Esophagus (tissue), 2 donors: ENCODE results near the gene POU5F2. TPM values are rescaled to one million over a fixed set of nuclear protein-coding genes. Genes with fewer than 3 reads are reported as not detected.

Source experiments
- H3K27ac ChIP-seq, 2 donors: one replicate each; pipeline ENCODE4 v1.5.1; 2013; ENCODE audit warnings: low read depth in 2 of 2, mild to moderate bottlenecking in 2 of 2, inconsistent platforms in 1 of 2, low read length in 1 of 2, moderate library complexity in 1 of 2
- H3K27me3 ChIP-seq, 2 donors: one replicate each; pipeline ENCODE4 v1.6.1; 2013; ENCODE audit warnings: low read length in 2 of 2, control low read depth in 1 of 2, mild to moderate bottlenecking in 1 of 2; ENCODE audit not compliant: insufficient read depth in 2 of 2, control insufficient read depth in 1 of 2
- H3K36me3 ChIP-seq, 2 donors: one replicate each; pipeline ENCODE4 v1.6.1; 2013; ENCODE audit warnings: low read length in 1 of 2; ENCODE audit not compliant: control insufficient read depth in 2 of 2, insufficient read depth in 2 of 2
- H3K4me1 ChIP-seq, 2 donors: one replicate each; pipeline ENCODE4 v1.6.1; 2013; ENCODE audit warnings: low read length in 1 of 2; ENCODE audit not compliant: control insufficient read depth in 2 of 2, insufficient read depth in 2 of 2
- H3K4me3 ChIP-seq, 2 donors: one replicate each; pipeline ENCODE4 v1.5.1; 2013; ENCODE audit warnings: low read length in 2 of 2, mild to moderate bottlenecking in 2 of 2, low read depth in 1 of 2, moderate library complexity in 1 of 2
- H3K9me3 ChIP-seq, 2 donors: one replicate each; pipeline ENCODE4 v1.6.1; 2013; ENCODE audit warnings: mild to moderate bottlenecking in 2 of 2, low read depth in 1 of 2, low read length in 1 of 2, moderate library complexity in 1 of 2; ENCODE audit not compliant: control insufficient read depth in 2 of 2, insufficient read depth in 1 of 2
- WGBS, 2 donors: extraction: QIAGEN DNeasy Blood & Tissue Kit; methylation state at CpG; one replicate each; pipeline ENCODE4 v1.1.7; 2013; 5-methylcytosine and 5-hydroxymethylcytosine counted together
- polyA plus RNA-seq, 2 donors: library from polyadenylated mRNA; stranded (reverse); fragments of 200-250 nt; gene quantifications; one replicate each; pipeline ENCODE4 v1.2.3, GENCODE V29; 2013
- donor health status: healthy with polysubstance abuse.
- donor health status: Bipolar disorder and iron deficiency.

POU5F2 gene
- polyA plus RNA-seq, 2 donors = 0.01 to 0.31 TPM

- no peaks in the 10 kb centered on the region for H3K9me3 ChIP-seq
- no peak overlapping the region for H3K4me3 ChIP-seq
- H3K36me3 ChIP-seq = no peaks in the 10 kb centered on the region
- no peak overlapping the region for H3K27ac ChIP-seq
- WGBS, 2 donors = 84 to 86% methylated on average over 1 of the region's 1 CpG
- H3K4me1 ChIP-seq = no peaks in the 10 kb centered on the region
- H3K27me3 ChIP-seq = no peaks in the 10 kb centered on the region
Observed at GRCh38 chr5:93748875-93749397, 7.5 kb upstream of the POU5F2 start.

GRCh38 chr5:93746406-93747056, 5.1 kb upstream of the POU5F2 start:
- Histone ChIP-seq H3K27ac (no peak overlapping the region), H3K4me1 (no peaks in the 10 kb centered on the region), H3K9me3 (no peaks in the 10 kb centered on the region), H3K27me3 (no peaks in the 10 kb centered on the region), H3K4me3 (no peak overlapping the region), H3K36me3 (peaks cover 2 to 4% of the 10 kb centered on the region in 2 donors)

- H3K27ac ChIP-seq = no peak overlapping the region
- no peaks in the 10 kb centered on the region for H3K4me1 ChIP-seq
- peaks cover 0 to 5% of the 10 kb centered on the region in 2 donors for H3K36me3 ChIP-seq
- no peaks in the 10 kb centered on the region for H3K9me3 ChIP-seq
- WGBS, 2 donors = 95 to 97% methylated on average over 2 of the region's 2 CpGs
- no peak overlapping the region for H3K4me3 ChIP-seq
- no peaks in the 10 kb centered on the region for H3K27me3 ChIP-seq
Observed at GRCh38 chr5:93736284-93736683, 5.1 kb downstream of the POU5F2 start.

GRCh38 chr5:93735378-93735777, 6.0 kb downstream of the POU5F2 start:
- 95 to 100% methylated on average over 1 of the region's 1 CpG for WGBS, 2 donors
- no peaks in the 10 kb centered on the region for H3K4me1 ChIP-seq
- no peaks in the 10 kb centered on the region for H3K9me3 ChIP-seq
- H3K27ac ChIP-seq = no peak overlapping the region
- H3K4me3 ChIP-seq = no peak overlapping the region
- peaks cover 0 to under 1% of the 10 kb centered on the region in 2 donors for H3K36me3 ChIP-seq
- no peaks in the 10 kb centered on the region for H3K27me3 ChIP-seq

GRCh38 chr5:93731987-93732386, 9.4 kb downstream of the POU5F2 start:
- Histone ChIP-seq H3K27ac (no peak overlapping the region), H3K36me3 (no peaks in the 10 kb centered on the region), H3K4me3 (no peak overlapping the region), H3K4me1 (no peaks in the 10 kb centered on the region), H3K27me3 (no peaks in the 10 kb centered on the region), H3K9me3 (no peaks in the 10 kb centered on the region)
- WGBS, 2 donors = 90 to 95% methylated on average over 3 of the region's 3 CpGs

GRCh38 chr5:93726595-93726994, 14.8 kb downstream of the POU5F2 start:
- H3K9me3 ChIP-seq = no peaks in the 10 kb centered on the region
- H3K4me3 ChIP-seq = no peak overlapping the region
- no peak overlapping the region for H3K27ac ChIP-seq
- WGBS, 2 donors = 98 to 100% methylated on average over 1 of the region's 1 CpG
- H3K27me3 ChIP-seq = no peaks in the 10 kb centered on the region
- no peaks in the 10 kb centered on the region for H3K4me1 ChIP-seq
- H3K36me3 ChIP-seq = no peaks in the 10 kb centered on the region

- Histone ChIP-seq H3K27me3 (no peaks in the 10 kb centered on the region), H3K4me3 (no peak overlapping the region), H3K9me3 (no peaks in the 10 kb centered on the region), H3K27ac (no peak overlapping the region), H3K4me1 (no peaks in the 10 kb centered on the region), H3K36me3 (no peaks in the 10 kb centered on the region)
- 86 to 94% methylated on average over 1 of the region's 1 CpG for WGBS, 2 donors
Observed at GRCh38 chr5:93724791-93725190, 16.6 kb downstream of the POU5F2 start.

- no peaks in the 10 kb centered on the region for H3K4me1 ChIP-seq
- H3K27ac ChIP-seq = no peak overlapping the region
- H3K27me3 ChIP-seq = no peaks in the 10 kb centered on the region
- 77 to 78% methylated on average over 4 of the region's 4 CpGs for WGBS, 2 donors
- no peaks in the 10 kb centered on the region for H3K9me3 ChIP-seq
- no peaks in the 10 kb centered on the region for H3K36me3 ChIP-seq
- H3K4me3 ChIP-seq = no peak overlapping the region
Observed at GRCh38 chr5:93723681-93724080, 17.7 kb downstream of the POU5F2 start.

- no peak overlapping the region for H3K27ac ChIP-seq
- H3K36me3 ChIP-seq = no peaks in the 10 kb centered on the region
- no peak overlapping the region for H3K4me3 ChIP-seq
- H3K27me3 ChIP-seq = no peaks in the 10 kb centered on the region
- H3K9me3 ChIP-seq = no peaks in the 10 kb centered on the region
- no peaks in the 10 kb centered on the region for H3K4me1 ChIP-seq
Observed at GRCh38 chr5:93723005-93723404, 18.4 kb downstream of the POU5F2 start.

- Histone ChIP-seq H3K9me3 (no peaks in the 10 kb centered on the region), H3K36me3 (no peaks in the 10 kb centered on the region), H3K27ac (no peak overlapping the region), H3K27me3 (no peaks in the 10 kb centered on the region), H3K4me3 (no peak overlapping the region), H3K4me1 (no peaks in the 10 kb centered on the region)
- WGBS, 2 donors = 76 to 81% methylated on average over 3 of the region's 3 CpGs
Observed at GRCh38 chr5:93722588-93722987, 18.8 kb downstream of the POU5F2 start.
